GM19238 (cell line): Measurements from ENCODE around the gene AVL9.
"Not testable (repeated sequence)": the region's sequence is repeated elsewhere in the genome, so short reads cannot be mapped to it uniquely, and the experiment has no call there.

Experiments used
- DNase-seq: peaks from one replicate; pipeline ENCODE4 v3.0.0; 2011; ENCODE audit warnings: low spot score; ENCODE audit not compliant: insufficient read length

The AVL9 gene

DNA sequence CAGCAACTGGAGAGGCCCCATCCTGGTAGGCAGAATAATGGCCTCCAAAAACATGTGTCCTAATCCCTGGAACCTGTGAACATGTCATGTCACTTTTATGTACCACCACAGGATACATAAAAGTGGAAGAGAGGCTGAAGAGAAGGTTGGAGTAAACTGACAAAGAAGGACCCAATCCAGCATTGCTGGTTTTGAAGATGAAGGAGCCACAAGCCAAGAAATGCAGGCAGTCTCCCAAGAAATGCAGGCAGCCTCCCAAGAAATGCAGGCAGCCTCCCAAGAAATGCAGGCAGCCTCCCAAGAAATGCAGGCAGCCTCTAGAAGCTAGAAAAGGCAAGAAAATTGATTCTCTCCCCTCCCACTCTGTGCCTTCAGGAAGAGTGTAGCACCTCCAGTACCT, 142.3 kb downstream of the AVL9 start:
- DNase-seq: not testable (repeated sequence)
